A549 (cell line): Measurements from ENCODE around the gene NACC2. TPM values are rescaled to one million over a fixed set of nuclear protein-coding genes. Genes with fewer than 3 reads are reported as not detected.

Source experiments
- ATAC-seq, 2 experiments: fragments of 200-7000 bp in 1 of 2; fragments of >200 bp in 1 of 2; cut with Nextera tagmentation in 1 of 2; cut with Tn5 transposase in 1 of 2; 3 replicates each; pipeline versions ENCODE4 v1.8.0 to v1.9.1; 2018 to 2020; ENCODE audit warnings: mild to moderate bottlenecking in 1 of 2, moderate library complexity in 1 of 2
- CTCF ChIA-PET: fragments of 300-600 bp; sonication (Branson Sonifier 250); formaldehyde crosslinking; extraction: SDS; loops from one replicate; lab custom pipeline; 2021; ENCODE audit warnings: antibody characterized with exemption, inconsistent platforms; lab: Yijun Ruan, JAX
- POLR2A ChIA-PET: fragments of 350-600 bp; formaldehyde crosslinking; extraction: SDS; loops from one replicate; lab custom pipeline; 2021; ENCODE audit warnings: antibody characterized with exemption, inconsistent platforms; lab: Yijun Ruan, JAX
- DNase-seq, 2 experiments: peaks; one replicate each; pipeline versions ENCODE4 v3.0.0 to v3.0.0-alpha.2; 2011 to 2016; ENCODE audit warnings: low read depth in 1 of 2, low spot score in 1 of 2
- FAIRE-seq: peaks from 2 replicates; lab custom pipeline; 2011; peaks lifted over from hg19 to GRCh38; lab: Jason Lieb, UNC
- H3K27ac ChIP-seq, 2 experiments: fragments of >200 bp; sonication (Bioruptor Twin); formaldehyde crosslinking; 3 replicates each; pipeline ENCODE4 v1.5.1; 2016 to 2017
- H3K4me1 ChIP-seq: fragments of >200 bp; sonication (Bioruptor Twin); formaldehyde crosslinking; 3 replicates; pipeline ENCODE4 v1.6.1; 2016
- H3K4me2 ChIP-seq: fragments of >200 bp; sonication (Bioruptor Twin); formaldehyde crosslinking; 3 replicates; pipeline ENCODE4 v1.6.1; 2016
- H3K4me3 ChIP-seq: fragments of >200 bp; sonication (Bioruptor Twin); formaldehyde crosslinking; 3 replicates; pipeline ENCODE4 v1.5.1; 2016
- H3K9me3 ChIP-seq: fragments of >200 bp; sonication (Bioruptor Twin); formaldehyde crosslinking; 3 replicates; pipeline ENCODE4 v1.6.1; 2016
- BCL3 ChIP-seq: fragments of >200 bp; sonication (Bioruptor Twin); formaldehyde crosslinking; IDR thresholded peaks from 3 replicates; pipeline ENCODE4 v1.6.1; 2016
- CBX2 ChIP-seq: fragments of 200-600 bp; sonication (generic); IDR thresholded peaks from 2 replicates; pipeline ENCODE4 v1.6.1; 2016; ENCODE audit warnings: low read depth, mild to moderate bottlenecking, borderline replicate concordance
- CBX8 ChIP-seq: fragments of 200-600 bp; sonication (generic); IDR thresholded peaks from 2 replicates; pipeline ENCODE4 v1.6.1; 2016
- CHD4 ChIP-seq: fragments of 200-600 bp; sonication (generic); IDR thresholded peaks from 2 replicates; pipeline ENCODE4 v1.6.1; 2016; ENCODE audit warnings: antibody characterized with exemption, mild to moderate bottlenecking, borderline replicate concordance
- CTCF ChIP-seq: fragments of >200 bp; sonication (Bioruptor Twin); formaldehyde crosslinking; IDR thresholded peaks from 3 replicates; pipeline ENCODE4 v1.5.1; 2016
- E2F6 ChIP-seq: IDR thresholded peaks from 2 replicates; pipeline ENCODE4 v1.6.1; 2012; ENCODE audit warnings: low read depth, borderline replicate concordance
- EP300 ChIP-seq, 2 experiments: fragments of >200 bp; sonication (Bioruptor Twin); formaldehyde crosslinking; IDR thresholded peaks; 2 replicates in 1 of 2; 3 replicates in 1 of 2; pipeline ENCODE4 v1.6.1; 2016 to 2017
- ESRRA ChIP-seq: fragments of 150-350 bp; IDR thresholded peaks from 2 replicates; pipeline ENCODE4 v1.6.1; 2014; ENCODE audit warnings: mild to moderate bottlenecking, low read length, borderline replicate concordance
- FOXS1 ChIP-seq: fragments of 250-450 bp; sonication (Bioruptor Pico); IDR thresholded peaks from 2 replicates; pipeline ENCODE4 v1.5.0; 2020; ENCODE audit warnings: mild to moderate bottlenecking, moderate library complexity
- HES2 ChIP-seq: fragments of >200 bp; sonication (Bioruptor Twin); formaldehyde crosslinking; IDR thresholded peaks from 2 replicates; pipeline ENCODE4 v1.6.1; 2016
- HEYL ChIP-seq: fragments of 250-450 bp; sonication (Bioruptor Pico); IDR thresholded peaks from 2 replicates; pipeline ENCODE4 v1.8.0; 2021; ENCODE audit warnings: mild to moderate bottlenecking, moderate library complexity
- HOXA7 ChIP-seq: fragments of 250-450 bp; sonication (Bioruptor Pico); IDR thresholded peaks from 2 replicates; pipeline ENCODE4 v1.5.0; 2020; ENCODE audit warnings: mild to moderate bottlenecking, moderate library complexity
- HOXB13 ChIP-seq: fragments of 250-450 bp; sonication (Bioruptor Pico); IDR thresholded peaks from 2 replicates; pipeline ENCODE4 v1.5.0; 2020; ENCODE audit warnings: low read depth, mild to moderate bottlenecking, moderate library complexity
- JUN ChIP-seq, 2 experiments: fragments of >200 bp; sonication (Bioruptor Twin); formaldehyde crosslinking; IDR thresholded peaks; 2 replicates in 1 of 2; 3 replicates in 1 of 2; pipeline ENCODE4 v1.6.1; 2016 to 2017
- KDM1A ChIP-seq: fragments of 200-600 bp; sonication (generic); IDR thresholded peaks from 2 replicates; pipeline ENCODE4 v1.6.1; 2016; ENCODE audit warnings: low read depth, mild to moderate bottlenecking
- MAFK ChIP-seq: fragments of 450-650 bp; IDR thresholded peaks from 2 replicates; pipeline ENCODE4 v1.6.1; 2014; ENCODE audit not compliant: partially characterized antibody
- MYC ChIP-seq: IDR thresholded peaks from 2 replicates; pipeline ENCODE4 v1.6.1; 2012; ENCODE audit warnings: mild to moderate bottlenecking, inconsistent platforms, low read length, improper control_type of control experiment, borderline replicate concordance
- NFE2L2 ChIP-seq: fragments of 150-350 bp; conservative IDR thresholded peaks from 2 replicates; pipeline ENCODE4 v1.6.1; 2014; ENCODE audit warnings: low read length
- POLR2AphosphoS2 ChIP-seq: conservative IDR thresholded peaks from 2 replicates; pipeline ENCODE4 v1.6.1; 2012; ENCODE audit warnings: low read length, improper control_type of control experiment, inconsistent platforms
- RAD21 ChIP-seq, 2 experiments: fragments of >200 bp in 1 of 2; sonication (Bioruptor Twin) in 1 of 2; formaldehyde crosslinking in 1 of 2; IDR thresholded peaks in 1 of 2; conservative IDR thresholded peaks in 1 of 2; 2 replicates in 1 of 2; 3 replicates in 1 of 2; pipeline ENCODE4 v1.6.1; 2012 to 2018; ENCODE audit warnings: inconsistent platforms in 1 of 2
- SMC3 ChIP-seq: fragments of >200 bp; sonication (Bioruptor Twin); formaldehyde crosslinking; IDR thresholded peaks from 3 replicates; pipeline ENCODE4 v1.6.1; 2018; ENCODE audit warnings: inconsistent platforms
- TFCP2L1 ChIP-seq: fragments of 250-450 bp; sonication (Bioruptor Pico); IDR thresholded peaks from 2 replicates; pipeline ENCODE4 v1.5.0; 2021; ENCODE audit warnings: mild to moderate bottlenecking
- ZFP36 ChIP-seq: fragments of 450-650 bp; IDR thresholded peaks from 2 replicates; pipeline ENCODE4 v1.6.1; 2014; ENCODE audit warnings: borderline replicate concordance; ENCODE audit not compliant: partially characterized antibody
- ZSCAN20 ChIP-seq: fragments of 250-450 bp; sonication (Bioruptor Pico); IDR thresholded peaks from 2 replicates; pipeline ENCODE4 v1.8.0; 2022; ENCODE audit warnings: mild to moderate bottlenecking, moderate library complexity
- WGBS: methylation state at CpG from one replicate; pipeline ENCODE4 v1.1.6; 2017; ENCODE audit errors: missing lambda C conversion rate; 5-methylcytosine and 5-hydroxymethylcytosine counted together
- polyA plus RNA-seq, 4 experiments: library from polyadenylated mRNA; depleted of rRNA in 3 of 4; stranded (reverse); fragments of >200 nt; fragmentation: RNase III in 1 of 4; extraction: RNeasy Plus Mini Kit Qiagen cat#74134 plus additional on column Dnase treatment in 1 of 4; gene quantifications; 2 replicates in 3 of 4; 3 replicates in 1 of 4; pipeline ENCODE4 v1.2.3, GENCODE V29; 2011 to 2017

Gene NACC2
- polyA plus RNA-seq, 2 of the 4 experiments (the other 2 are of a cell fraction): 16.1 to 28.4 TPM

- CTCF ChIA-PET: interaction anchor here (0.6 to 9.3 kb wide), 82 partner anchors 12 to 526 kb away, joined by 3 to 220 read pairs (median 4); partner anchors contain the start of genes NACC2 and UBAC1
- peak; percentile 45 to 69; a peak in 4 of 6 replicates for ATAC-seq
- no peak for TF ChIP-seq FOXS1 (CRISPR knock-in tag)
- peak; percentile 94 for TF ChIP-seq CTCF
- peak; percentile 97 for TF ChIP-seq SMC3
- TF ChIP-seq RAD21 (conservative IDR thresholded peaks at IDR 0.05 in 1 of 2, IDR thresholded peaks at IDR 0.05 in 1 of 2): peak; percentile 99
- Histone ChIP-seq H3K4me1 (peaks cover 10% of the 10 kb centered on the region; the same call in 2 of the 3 replicates), H3K27ac (peak overlapping the region in 1 of 2 experiments; percentile 52; a peak in 2 of 6 replicates), H3K4me2 (peak overlapping the region; percentile 46), H3K9me3 (no peaks in the 10 kb centered on the region), H3K4me3 (no peak overlapping the region)
- no peak for FAIRE-seq
- 40% methylated on average over 30 of the region's 45 CpGs for WGBS
- POLR2A ChIA-PET: interaction anchor here (1.1 kb wide), 1 partner anchor 71 kb away, joined by 3 read pairs; no protein-coding TSS in a partner anchor
- peak; percentile 59 to 70 for DNase-seq
These were observed 27.6 kb upstream of the NACC2 start for GRCh38 chr9:136122425-136123383.

GRCh38 chr9:136121801-136122200, 26.7 kb upstream of the NACC2 start:
- no peaks in the 10 kb centered on the region for H3K9me3 ChIP-seq
- WGBS: 87% methylated on average over 9 of the region's 9 CpGs
- ChIA-PET POLR2A (interaction anchor here (1.1 kb wide), 1 partner anchor 70 kb away, joined by 3 read pairs; no protein-coding TSS in a partner anchor), CTCF (interaction anchor here (0.6 to 9.3 kb wide), 48 partner anchors 11 to 375 kb away, joined by 3 to 220 read pairs (median 5); partner anchors contain the start of genes NACC2 and UBAC1)
- H3K4me2 ChIP-seq: no peak overlapping the region
- no peak for ATAC-seq
- H3K27ac ChIP-seq: no peak overlapping the region
- H3K4me3 ChIP-seq: no peak overlapping the region
- no peak for DNase-seq
- TF ChIP-seq NFE2L2 (no peak), JUN (IDR thresholded peaks at IDR 0.05) (no peak), POLR2AphosphoS2 (no peak), HES2 (no peak), FOXS1 (CRISPR knock-in tag) (no peak), E2F6 (no peak), ZFP36 (no peak), CBX8 (no peak), KDM1A (no peak), EP300 (IDR thresholded peaks at IDR 0.05) (no peak), MYC (no peak), CBX2 (no peak), HEYL (CRISPR knock-in tag) (no peak), ZSCAN20 (CRISPR knock-in tag) (no peak), HOXA7 (no peak)
- TF ChIP-seq, all 56 proteins: peak for 0
- H3K4me1 ChIP-seq: peaks cover 17% of the 10 kb centered on the region
- FAIRE-seq: no peak

- DNase-seq (no peak), ATAC-seq (no peak), FAIRE-seq (no peak)
- no peak overlapping the region for H3K4me3 ChIP-seq
- no peaks in the 10 kb centered on the region for H3K9me3 ChIP-seq
- no peak overlapping the region for H3K4me2 ChIP-seq
- H3K4me1 ChIP-seq: peaks cover 18% of the 10 kb centered on the region
- ChIA-PET POLR2A (no interaction called here), CTCF (interaction anchor here (1.4 to 9.3 kb wide), 7 partner anchors 9 to 156 kb away, joined by 6 to 220 read pairs (median 27); partner anchors contain the start of genes NACC2 and UBAC1)
- peak overlapping the region in 1 of 2 experiments; percentile 6; a peak in 1 of 6 replicates for H3K27ac ChIP-seq
- 91% methylated on average over 18 of the region's 18 CpGs for WGBS
- no peak for TF ChIP-seq CHD4
- TF ChIP-seq POLR2AphosphoS2: no peak
- TF ChIP-seq E2F6: no peak
- no peak for TF ChIP-seq HOXB13 (CRISPR knock-in tag)
- TF ChIP-seq MYC: no peak
- TF ChIP-seq MAFK: no peak
- no peak for TF ChIP-seq CBX8
- TF ChIP-seq HES2: no peak
- TF ChIP-seq SMC3: no peak
- TF ChIP-seq BCL3: no peak
- no peak for TF ChIP-seq TFCP2L1 (CRISPR knock-in tag)
- no peak for TF ChIP-seq ESRRA
These were observed 25.4 kb upstream of the NACC2 start for GRCh38 chr9:136120438-136120844.
